Astrocyte of the hippocampus (primary cell): Measurements from ENCODE around the gene HINT1.
"Not testable (repeated sequence)": the region's sequence is repeated elsewhere in the genome, so short reads cannot be mapped to it uniquely, and the experiment has no call there.

Source experiments
- DNase-seq: peaks from one replicate; pipeline ENCODE4 v3.0.0; 2011; ENCODE audit warnings: low read depth, low spot score

The HINT1 gene

DNA sequence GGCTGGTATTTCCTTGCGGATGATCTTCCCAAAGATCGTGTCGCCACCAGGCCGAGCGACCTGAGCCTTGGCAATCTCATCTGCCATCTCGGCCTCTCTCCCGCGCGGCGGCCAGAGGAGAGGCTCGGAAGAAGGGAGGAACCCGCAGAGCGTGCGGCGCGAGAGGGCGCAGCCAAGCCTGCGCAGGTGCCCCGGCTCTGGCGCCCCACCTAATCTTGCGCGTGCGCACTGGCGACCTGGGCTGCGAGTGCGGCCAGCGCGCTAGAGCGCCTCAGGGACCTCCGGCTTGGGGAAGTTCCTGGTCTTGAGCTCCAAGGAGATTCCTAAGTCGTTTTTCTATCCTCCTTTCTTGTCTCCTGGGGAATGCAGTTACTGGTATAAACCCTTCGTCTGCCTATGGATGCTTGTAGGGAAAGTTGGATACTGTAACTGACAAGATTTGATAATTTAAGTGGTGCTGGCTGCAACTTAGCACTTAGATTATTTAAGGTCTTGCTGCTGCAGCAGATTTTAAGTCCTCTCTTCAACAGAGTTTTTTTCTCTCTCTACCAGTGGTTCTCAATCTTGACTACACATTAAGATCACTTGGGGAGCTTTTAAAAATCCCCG, at the start of gene HINT1:
TSS of gene HINT1 (minus strand) at position 138 of the 609 bp plus-strand sequence. CDS start at position 87, 51 bp downstream.
- peak; percentile 97 for DNase-seq

DNA sequence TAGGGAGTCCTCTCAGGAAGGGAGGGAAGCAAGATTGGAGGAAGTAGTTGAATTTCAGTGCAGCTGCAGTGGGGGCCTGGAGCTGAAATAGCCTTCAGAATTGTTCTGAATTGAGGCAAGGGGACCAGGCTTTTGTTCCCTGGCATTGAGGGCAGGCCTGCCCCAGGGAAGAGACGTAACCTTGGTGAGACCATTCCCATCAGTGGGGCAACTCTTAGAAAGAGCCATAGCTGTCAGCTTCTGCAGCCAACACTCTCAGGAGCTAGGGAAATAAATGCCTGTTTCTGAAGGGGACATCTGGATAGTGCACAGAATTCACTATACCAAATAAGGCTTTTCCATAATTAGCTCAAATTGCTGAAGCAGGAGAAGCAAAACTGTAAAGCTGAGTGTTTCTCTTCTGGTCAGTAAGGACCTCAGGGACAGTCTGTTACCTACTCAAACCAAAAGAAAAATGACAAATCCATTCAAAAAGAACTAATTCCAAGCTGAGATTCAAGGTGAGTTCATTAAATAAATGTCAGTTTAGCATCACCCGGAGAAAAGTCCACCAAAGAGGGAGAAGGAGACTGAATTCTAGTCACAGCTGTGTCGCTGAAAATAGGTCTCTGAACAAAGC, 49.7 kb upstream of the HINT1 start:
- no peak for DNase-seq

DNA sequence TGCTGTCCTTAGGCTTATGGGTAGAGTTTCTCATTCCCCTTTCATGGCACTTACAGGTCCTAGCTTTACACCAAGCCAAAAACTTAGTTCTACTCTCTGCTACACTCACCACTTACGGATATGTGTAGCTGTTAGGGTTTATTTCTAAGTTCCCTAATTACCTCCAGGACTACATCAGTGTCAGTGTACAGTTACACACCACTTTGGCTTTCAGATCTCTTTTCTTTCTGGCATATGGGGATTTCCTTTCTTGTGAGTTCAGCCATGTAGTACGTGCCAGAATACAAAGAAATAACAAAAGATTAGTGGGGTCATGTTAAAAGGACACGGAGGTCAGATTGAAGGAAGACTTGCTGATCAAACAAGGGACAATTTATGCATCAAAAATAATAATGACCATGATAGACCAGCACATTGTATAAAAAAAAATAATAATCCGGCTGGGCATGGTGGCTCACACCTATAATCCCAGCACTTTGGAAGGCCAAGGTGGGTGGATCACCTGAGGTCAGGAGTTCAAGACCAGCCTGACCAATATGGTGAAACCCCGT, 47.5 kb upstream of the HINT1 start:
- DNase-seq: peak; percentile 5

DNA sequence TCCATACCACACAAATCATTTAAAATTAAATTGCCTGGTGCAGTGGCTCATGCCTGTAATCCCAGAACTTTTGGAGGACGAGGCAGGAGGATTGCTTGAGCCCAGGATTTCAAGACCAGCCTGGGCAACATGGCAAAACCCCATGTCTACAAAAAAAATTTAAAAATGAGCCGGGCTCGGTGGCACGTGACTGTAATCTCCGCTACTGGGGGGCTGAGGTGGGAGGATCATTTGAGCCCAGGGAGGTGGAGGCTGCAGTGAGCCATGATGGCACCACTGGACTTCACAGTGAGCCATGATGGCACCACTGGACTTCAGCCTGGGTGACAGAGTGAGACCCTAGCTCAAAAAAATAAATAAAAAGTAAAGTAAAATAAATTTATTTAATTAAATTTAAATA, 46.6 kb upstream of the HINT1 start:
- DNase-seq: no peak

DNA sequence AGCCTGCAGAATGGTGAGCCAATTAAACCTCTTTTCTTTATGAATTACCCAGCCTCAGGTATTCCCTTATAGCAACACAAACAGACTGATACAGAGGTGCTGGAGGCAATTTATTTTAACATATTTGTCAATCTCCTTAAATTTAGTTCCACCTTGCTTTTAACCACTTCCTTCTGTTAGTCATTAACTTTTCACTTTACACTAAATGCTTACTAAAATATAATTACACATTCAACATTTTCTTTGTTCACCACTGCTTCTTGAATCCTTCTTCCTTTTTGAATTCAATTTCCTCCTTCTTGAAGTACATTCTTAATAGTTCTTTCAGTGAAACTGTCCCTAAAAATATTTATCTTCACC, 45.1 kb upstream of the HINT1 start:
- no peak for DNase-seq

DNA sequence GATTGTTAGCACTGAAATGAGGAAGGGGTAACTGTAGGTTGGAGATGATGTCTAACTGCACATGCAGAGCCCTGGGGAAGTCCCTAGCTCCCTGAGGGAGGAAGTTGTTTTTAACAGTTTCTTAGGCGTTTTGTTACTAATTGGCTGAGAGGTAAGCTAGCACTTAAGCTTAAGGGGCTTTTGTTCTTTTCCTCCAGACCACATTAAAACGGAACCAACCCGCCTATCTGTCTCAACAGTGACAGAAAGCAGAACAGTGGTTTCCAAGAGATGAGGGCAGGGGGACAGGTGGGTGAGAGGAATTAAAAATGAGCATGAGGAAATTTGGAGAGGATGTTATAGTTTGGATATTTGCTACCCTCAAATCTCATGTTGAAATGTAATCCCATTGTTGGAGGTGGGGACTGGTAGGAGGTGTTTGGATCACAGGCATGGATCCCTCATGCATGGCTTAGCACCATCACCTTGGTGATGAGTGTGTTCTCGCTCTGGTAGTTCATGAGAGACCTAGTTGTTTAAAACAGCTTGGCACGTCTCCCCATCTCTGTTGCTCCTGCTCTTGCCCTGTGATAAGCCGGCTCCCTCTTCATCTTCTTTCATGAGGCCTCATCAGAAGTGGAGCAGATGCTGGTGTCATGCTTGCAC, 44.6 kb upstream of the HINT1 start:
- DNase-seq: peak; percentile 32

DNA sequence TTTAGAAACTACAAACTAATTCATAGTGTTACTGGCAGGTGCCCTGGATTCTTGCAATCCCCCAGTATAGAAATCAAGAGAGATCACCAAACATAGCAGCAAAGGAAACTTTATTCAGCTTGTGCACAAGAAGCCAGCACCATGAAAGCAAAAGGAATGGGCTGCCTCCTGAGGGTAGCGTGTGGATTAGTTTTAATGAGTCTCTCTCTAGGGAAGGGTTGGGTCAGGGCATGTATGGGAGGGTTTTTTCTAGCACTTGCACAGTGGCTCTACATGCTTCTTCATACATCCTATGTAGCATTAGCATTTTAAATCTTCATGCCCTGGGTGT, 44.1 kb upstream of the HINT1 start:
- no peak for DNase-seq

DNA sequence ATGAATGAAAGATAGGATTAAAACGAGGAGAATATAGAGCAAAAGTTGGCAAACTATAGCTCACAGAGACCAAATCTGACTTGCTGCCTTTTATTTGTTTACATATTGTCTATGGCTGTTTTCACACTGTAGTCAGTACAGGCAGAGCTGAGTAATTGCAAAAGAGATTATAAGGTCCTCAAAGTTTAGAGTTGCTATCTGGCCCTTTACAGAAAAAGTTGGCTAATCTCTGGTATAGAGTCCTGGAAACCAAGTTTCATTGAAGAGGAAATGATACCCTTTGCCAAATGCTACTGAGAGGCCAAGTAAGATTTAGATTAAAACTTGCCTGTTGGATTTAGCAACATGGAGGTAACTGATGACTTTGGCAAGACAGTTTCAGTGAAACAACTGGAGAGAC, 41.7 kb upstream of the HINT1 start:
- DNase-seq: no peak

DNA sequence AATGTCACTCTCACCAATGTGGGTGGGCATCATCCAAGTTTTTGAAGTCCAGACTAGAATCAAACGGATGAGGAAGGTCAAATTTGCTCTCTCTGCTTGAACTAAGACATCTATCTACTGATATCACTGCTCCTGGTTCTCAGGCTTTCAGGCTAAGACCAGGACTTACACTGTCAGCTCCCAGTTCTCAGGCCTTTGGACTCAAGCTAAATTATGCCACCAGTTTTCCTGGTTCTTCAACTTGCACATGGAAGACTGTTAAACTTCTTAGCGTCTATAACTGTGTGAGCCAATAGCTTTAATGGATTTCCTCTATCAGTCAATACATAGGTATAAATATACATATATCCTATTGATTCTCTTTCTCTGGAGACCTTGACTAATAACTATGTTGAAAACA, 41.0 kb upstream of the HINT1 start:
- DNase-seq: no peak

DNA sequence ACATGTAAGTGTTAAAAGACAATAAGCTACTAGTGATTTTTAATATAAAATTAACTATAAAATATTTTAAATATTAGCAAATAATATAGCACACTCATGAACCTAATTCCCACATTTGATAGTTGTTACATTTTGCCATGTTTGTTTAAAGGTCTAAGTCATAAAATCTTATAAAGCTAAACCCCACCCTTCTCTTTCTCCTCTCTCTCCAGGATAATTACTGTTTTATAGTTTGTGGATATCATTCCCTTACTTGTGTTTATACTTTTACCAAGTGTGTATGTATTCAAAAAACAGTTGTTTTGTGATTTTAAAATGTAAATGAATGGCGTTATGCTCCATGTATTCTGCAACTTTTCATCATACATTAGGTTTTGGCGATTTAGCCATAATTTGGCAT, 39.9 kb upstream of the HINT1 start:
- no peak for DNase-seq

DNA sequence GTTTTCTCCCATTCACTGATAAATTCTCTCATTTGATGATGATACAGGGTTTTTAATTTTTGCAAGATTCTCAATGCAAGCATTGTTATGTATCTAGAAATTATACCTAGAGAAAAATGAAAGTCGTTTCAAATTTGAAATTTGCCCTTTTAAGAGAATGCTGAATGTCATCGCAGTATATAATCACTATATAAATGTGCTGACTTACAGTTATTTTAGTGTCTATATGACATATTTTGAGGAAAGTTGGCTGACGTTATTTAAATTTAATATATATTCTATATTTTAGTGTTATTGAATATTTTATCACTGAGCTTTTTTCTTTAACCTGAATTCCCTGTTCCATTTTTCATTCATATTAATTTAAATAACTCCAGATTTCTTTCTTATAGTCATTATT, 35.5 kb upstream of the HINT1 start:
- no peak for DNase-seq

DNA sequence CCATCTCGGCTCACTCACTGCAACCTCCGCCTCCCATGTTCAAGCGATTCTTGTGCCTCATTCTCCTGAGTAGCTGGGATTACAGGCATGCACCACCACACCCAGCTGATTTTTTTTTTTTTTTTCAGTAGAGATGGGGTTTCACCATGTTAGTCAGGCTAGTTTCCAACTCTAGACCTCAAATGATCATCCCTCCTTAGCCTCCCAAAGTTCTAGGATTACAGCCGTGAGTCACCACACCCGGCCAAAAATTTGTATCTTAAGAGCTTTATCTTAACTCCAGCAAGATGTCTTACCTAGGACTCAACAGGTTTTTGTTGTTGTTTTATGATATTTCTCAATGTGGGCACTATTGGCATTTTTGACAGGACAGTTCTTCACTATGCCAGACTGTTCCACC, 33.6 kb upstream of the HINT1 start:
- no peak for DNase-seq

DNA sequence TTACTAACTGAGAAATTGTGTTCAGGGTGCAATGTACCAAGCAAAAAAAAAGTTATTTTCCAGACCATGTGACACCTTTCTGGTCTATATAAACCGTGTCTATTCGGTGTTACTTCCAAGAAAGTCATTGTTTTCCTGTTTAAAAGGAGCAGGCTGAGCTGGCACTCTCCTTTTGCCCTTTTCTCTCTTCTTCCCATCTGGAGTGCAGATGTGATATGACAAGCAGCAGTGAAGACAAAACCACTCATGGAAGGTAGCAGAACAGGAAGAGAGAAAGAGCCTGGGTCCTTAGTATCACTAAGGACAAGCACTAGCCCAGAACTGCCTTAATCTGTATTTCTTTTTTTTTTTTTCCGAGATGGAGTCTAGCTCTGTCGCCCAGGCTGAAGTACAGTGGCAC, 31.3 kb upstream of the HINT1 start:
- DNase-seq: no peak

DNA sequence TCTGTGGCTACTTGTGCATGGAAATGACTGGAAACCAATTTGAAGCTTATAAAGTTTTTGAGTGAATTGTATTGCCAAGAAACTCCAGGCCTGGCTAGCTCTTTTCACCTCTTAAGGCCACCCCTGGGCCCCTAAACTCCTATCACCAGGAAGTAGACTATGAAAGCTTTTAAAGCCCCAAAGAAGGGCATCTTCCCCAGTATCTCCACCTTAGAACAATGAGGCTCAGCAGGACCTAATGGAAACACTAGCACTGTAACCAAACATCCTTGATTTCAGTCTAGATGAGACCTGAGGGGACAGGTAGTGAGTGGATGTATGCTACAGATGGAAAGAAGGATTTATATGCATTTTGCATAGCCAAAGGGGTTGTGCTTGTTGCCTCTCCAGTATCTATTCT, 30.6 kb upstream of the HINT1 start:
- no peak for DNase-seq

DNA sequence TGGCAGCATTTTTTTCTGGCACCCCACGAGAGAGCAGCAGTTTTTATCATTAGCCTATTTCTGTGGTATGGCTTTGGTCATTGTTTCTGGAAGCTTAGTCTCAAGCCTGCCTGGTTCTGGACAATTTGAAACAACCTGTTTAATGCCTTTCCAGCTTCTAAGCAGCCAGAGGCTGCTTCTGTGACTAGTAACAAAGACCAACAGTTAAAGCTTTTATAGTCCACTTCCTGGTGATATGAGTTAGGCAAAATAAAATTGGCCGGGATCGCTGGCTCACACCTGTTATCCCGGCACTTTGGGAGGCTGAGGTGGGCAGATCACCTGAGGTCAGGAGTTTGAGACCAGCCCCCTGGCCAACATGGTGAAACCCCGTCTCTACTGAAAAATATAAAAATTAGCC, 29.7 kb upstream of the HINT1 start:
- DNase-seq: no peak

DNA sequence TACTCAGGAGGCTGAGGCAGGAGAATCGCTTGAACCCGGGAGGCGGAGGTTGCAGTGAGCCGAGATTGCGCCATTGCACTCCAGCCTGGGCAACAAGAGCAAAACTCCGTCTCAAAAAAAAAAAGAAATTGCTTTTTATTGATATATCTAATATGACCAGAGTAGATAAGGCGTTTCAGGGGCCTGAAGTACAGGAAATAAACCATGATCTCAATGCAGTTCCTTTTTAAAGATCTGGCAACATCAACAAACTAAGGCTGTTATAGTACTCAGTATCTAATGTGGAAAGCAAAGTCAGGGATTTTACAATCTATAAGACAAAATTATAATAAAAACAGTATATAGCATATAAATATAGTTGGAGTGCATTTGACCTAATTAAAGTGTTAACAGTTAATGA, 28.8 kb upstream of the HINT1 start:
- not testable (repeated sequence) for DNase-seq

DNA sequence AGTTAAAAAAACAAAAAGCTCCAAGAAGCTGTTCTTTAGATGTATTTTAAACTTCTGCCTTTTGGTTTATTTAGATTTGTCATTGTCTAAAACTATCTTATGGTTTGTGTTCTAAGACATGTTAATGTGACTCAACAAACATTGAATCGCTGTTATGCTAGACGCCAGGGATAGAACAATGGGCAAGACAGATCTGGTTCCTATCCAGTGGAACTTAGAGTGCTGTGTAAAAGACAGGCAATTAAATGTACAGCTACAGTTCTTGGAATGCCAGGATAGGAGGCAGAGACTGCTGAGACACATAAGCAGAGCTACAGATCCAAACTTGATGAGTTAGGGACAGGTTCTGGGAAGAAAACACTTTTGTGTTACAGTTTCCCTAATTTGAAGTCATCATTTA, 28.1 kb upstream of the HINT1 start:
- peak; percentile 30 for DNase-seq

DNA sequence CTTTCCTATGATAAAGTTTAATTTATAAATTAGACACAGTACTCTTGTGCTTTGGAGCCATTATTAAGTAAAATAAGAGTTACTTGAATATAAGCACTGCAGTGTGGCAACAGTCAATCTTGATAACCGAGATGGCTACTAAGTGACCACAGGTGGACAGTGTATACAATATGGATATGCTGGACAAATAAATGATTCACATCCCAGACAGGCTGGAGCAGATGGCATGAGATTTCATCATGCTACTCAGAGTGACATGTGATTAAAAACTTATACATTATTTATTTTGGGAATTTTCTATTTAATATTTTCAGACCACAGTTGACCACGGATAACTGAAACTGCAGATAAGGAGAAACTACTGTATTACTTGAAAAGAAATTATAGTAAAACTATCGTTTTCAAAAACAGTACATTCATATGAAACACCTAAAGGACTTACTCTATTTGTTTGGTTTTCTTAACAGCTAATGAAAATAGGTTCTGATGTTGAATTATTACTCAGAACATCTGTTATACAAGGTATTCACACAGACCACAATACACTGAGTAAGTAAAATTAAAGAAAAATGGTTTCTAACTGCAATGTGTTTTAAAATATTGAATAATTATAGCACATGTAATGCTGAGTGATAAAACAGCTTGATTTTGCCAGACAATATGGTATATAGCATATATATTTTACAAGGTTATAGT, 21.7 kb upstream of the HINT1 start:
- no peak for DNase-seq

DNA sequence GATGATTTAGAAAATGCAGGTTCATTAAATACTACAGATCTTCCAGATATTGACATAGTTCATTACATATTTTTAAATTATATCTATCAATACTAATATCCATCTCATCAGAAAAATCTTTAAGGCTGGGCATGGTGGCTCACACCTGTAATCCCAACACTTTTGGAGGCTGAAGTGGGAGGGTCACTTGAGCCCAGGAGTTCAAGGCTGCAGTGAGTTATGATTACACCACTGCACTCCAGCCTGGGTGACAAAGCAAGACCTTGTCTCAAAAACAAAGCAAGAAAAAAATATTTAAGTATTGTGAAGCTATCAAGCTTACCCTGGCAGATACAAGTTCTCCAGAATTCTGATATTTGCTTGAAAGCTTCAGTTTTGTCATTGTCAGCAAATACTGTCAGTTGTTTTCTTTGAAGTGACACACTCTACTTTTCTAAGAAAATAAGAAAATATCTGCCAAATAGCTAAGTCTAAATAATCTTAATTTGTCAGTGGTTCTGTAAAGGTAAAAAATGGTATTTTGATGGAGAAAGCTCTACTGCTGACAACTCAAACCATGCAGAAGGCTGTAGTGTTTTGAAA, 20.6 kb upstream of the HINT1 start:
- no peak for DNase-seq

DNA sequence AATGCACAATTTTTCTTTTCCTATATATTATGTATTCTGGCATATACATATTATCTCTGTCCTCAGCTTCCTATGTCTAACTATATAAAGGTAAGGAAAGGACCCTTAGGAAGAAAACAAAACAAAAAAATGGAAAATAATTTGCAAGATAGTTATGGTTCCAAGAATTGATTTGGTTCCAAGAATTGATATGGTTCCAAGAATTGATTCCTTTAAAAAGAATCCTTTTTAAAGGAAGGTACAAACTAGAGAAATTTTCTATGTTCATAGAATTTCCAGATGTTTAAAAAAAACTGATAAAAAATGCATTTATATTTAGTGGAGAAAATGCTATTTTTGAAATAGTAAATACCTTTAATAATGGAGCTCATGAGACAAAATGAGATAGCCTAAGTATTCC, 17.8 kb upstream of the HINT1 start:
- DNase-seq: no peak

DNA sequence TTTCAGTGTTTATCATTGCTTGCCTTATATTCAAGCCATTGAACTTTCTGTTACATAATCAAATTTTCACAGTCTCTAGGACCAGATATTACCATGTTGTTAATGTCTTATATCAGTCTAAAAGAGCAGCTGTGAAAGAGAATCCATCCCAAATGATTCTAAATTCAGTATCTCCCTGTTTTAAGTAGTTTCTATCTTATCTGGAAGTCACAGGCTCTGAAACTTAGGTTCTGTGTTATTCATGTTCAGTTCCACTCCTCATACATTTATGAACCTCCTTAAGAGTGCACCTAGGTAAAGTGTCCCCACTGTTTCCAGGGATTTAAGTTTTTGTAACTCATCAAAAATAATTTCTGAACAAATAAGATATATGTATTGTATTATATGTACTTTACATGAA, 15.4 kb upstream of the HINT1 start:
- no peak for DNase-seq

DNA sequence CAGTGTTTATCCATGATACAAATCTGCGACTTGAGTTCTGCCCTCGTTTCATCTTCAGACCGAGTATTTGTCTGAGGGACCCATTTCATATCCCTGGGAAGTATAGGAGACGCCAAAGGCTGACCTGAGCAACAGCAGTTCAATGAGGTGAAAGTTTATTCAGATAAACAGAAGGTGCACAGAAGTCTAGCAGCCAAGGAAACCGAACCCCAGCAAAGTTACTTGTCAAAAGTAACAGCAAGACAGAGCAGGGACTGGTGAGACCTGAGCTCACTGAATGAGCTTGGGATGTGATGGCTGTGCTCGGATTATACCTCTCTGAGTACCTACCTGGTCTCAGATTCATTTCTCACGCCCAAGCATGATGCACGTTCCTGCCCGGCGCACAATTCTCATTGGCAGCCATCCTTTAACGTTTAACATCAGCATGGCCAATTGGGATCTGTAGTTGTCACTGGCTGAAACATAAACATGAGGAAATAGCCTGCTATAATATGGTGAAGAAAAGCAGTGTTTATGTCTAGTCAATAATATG, 6.3 kb upstream of the HINT1 start:
- DNase-seq: no peak
